Hepatocyte (in vitro differentiated cells): Measurements from ENCODE around the gene DLGAP3.

Experiments used
- EZH2 ChIP-seq: fragments of 200-600 bp; sonication (generic); IDR thresholded peaks from 2 replicates; pipeline ENCODE4 v1.6.1; 2016; ENCODE audit warnings: antibody characterized with exemption, mild to moderate bottlenecking, borderline replicate concordance
- TF ChIP-seq, protein P1 (sequence below): fragments of 200-600 bp; sonication (generic); IDR thresholded peaks from 2 replicates; pipeline ENCODE4 v1.5.1; 2016; ENCODE audit warnings: antibody characterized with exemption, mild to moderate bottlenecking; ENCODE audit not compliant: poor library complexity

GRCh38 chr1:34839526-34840305 lies 89.7 kb downstream of the DLGAP3 start:
- TF ChIP-seq, protein P1, sequence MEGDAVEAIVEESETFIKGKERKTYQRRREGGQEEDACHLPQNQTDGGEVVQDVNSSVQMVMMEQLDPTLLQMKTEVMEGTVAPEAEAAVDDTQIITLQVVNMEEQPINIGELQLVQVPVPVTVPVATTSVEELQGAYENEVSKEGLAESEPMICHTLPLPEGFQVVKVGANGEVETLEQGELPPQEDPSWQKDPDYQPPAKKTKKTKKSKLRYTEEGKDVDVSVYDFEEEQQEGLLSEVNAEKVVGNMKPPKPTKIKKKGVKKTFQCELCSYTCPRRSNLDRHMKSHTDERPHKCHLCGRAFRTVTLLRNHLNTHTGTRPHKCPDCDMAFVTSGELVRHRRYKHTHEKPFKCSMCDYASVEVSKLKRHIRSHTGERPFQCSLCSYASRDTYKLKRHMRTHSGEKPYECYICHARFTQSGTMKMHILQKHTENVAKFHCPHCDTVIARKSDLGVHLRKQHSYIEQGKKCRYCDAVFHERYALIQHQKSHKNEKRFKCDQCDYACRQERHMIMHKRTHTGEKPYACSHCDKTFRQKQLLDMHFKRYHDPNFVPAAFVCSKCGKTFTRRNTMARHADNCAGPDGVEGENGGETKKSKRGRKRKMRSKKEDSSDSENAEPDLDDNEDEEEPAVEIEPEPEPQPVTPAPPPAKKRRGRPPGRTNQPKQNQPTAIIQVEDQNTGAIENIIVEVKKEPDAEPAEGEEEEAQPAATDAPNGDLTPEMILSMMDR = no peak
- no peak for TF ChIP-seq EZH2
